ENCODE measurements around the gene IGF2BP2. TPM values are rescaled to one million over a fixed set of nuclear protein-coding genes. Genes with fewer than 3 reads are reported as not detected.

Gene IGF2BP2
- total and polyA plus RNA-seq, 9 of the 15 experiments (the other 6 are each of a cell fraction or from before 2014, with no cell fraction given) = 3.2 to 59.6 (median 30.5) TPM

DNA sequence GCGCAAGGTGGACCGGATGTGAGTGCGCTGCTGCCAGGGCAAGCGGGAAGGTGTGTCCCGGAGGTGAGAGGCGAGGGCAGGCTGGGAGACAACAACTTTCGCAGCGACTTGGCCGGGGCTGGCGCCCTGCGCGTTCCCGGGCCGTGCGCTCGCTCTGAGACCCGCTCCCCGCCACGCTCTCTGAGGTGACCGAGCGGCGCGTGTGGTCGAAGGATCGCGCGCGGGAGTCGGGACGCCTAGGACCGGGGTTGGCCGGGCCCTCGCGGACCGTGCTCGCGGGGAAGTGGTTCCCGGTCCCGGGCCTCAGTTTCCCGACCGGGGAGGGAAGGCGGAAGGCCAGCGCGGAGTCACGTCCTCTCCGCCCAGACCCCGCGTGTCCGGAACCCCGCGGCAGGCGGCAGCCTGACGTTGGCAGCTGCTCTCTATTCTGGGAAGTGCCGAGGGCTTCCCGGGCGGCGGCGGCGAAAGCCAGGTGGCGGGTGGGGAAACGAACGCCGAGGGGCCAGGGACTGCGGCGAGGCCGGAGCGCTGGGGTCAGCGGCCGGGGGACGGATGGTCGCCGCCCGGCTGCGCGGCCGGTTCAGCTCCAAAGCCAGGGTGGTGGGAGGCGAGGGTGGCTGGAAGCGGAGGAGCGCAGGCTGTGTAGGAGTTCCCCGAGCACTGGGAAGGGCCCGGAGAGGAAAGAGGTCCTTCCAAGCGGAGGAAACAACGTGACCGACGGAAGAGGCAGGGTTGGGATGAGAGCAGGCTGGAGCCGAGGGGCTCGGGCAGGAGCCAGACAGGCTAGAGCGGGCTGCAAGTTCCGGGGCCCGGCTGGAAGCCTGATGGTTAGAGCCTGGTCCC, 1.0 kb upstream of the IGF2BP2 start (continued):
- TF ChIP-seq ZNF140 (CRISPR knock-in tag; IDR thresholded peaks at IDR 0.05) (no peak), HEY1 (CRISPR knock-in tag; IDR thresholded peaks at IDR 0.05; ENCODE audit: borderline replicate concordance) (no peak), NR2C2 (CRISPR knock-in tag; IDR thresholded peaks at IDR 0.05) (peak; percentile 77), NR2C2 (tag; IDR thresholded peaks at IDR 0.05) (no peak; the same call in 1 of the 2 replicates), BCLAF1 (IDR thresholded peaks at IDR 0.05; ENCODE audit: borderline replicate concordance in 1 of 2, control insufficient read depth in 1 of 2, low read depth in 2 of 2, low read length in 1 of 2) (no peak), POLR2AphosphoS5 (IDR thresholded peaks at IDR 0.05; ENCODE audit: control insufficient read depth, insufficient read depth, low read depth, low read length) (no peak)
- TF ChIP-seq, protein P1, sequence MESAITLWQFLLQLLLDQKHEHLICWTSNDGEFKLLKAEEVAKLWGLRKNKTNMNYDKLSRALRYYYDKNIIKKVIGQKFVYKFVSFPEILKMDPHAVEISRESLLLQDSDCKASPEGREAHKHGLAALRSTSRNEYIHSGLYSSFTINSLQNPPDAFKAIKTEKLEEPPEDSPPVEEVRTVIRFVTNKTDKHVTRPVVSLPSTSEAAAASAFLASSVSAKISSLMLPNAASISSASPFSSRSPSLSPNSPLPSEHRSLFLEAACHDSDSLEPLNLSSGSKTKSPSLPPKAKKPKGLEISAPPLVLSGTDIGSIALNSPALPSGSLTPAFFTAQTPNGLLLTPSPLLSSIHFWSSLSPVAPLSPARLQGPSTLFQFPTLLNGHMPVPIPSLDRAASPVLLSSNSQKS (CRISPR knock-in tag; IDR thresholded peaks at IDR 0.05) = no peak
- TF ChIP-seq, protein P2, sequence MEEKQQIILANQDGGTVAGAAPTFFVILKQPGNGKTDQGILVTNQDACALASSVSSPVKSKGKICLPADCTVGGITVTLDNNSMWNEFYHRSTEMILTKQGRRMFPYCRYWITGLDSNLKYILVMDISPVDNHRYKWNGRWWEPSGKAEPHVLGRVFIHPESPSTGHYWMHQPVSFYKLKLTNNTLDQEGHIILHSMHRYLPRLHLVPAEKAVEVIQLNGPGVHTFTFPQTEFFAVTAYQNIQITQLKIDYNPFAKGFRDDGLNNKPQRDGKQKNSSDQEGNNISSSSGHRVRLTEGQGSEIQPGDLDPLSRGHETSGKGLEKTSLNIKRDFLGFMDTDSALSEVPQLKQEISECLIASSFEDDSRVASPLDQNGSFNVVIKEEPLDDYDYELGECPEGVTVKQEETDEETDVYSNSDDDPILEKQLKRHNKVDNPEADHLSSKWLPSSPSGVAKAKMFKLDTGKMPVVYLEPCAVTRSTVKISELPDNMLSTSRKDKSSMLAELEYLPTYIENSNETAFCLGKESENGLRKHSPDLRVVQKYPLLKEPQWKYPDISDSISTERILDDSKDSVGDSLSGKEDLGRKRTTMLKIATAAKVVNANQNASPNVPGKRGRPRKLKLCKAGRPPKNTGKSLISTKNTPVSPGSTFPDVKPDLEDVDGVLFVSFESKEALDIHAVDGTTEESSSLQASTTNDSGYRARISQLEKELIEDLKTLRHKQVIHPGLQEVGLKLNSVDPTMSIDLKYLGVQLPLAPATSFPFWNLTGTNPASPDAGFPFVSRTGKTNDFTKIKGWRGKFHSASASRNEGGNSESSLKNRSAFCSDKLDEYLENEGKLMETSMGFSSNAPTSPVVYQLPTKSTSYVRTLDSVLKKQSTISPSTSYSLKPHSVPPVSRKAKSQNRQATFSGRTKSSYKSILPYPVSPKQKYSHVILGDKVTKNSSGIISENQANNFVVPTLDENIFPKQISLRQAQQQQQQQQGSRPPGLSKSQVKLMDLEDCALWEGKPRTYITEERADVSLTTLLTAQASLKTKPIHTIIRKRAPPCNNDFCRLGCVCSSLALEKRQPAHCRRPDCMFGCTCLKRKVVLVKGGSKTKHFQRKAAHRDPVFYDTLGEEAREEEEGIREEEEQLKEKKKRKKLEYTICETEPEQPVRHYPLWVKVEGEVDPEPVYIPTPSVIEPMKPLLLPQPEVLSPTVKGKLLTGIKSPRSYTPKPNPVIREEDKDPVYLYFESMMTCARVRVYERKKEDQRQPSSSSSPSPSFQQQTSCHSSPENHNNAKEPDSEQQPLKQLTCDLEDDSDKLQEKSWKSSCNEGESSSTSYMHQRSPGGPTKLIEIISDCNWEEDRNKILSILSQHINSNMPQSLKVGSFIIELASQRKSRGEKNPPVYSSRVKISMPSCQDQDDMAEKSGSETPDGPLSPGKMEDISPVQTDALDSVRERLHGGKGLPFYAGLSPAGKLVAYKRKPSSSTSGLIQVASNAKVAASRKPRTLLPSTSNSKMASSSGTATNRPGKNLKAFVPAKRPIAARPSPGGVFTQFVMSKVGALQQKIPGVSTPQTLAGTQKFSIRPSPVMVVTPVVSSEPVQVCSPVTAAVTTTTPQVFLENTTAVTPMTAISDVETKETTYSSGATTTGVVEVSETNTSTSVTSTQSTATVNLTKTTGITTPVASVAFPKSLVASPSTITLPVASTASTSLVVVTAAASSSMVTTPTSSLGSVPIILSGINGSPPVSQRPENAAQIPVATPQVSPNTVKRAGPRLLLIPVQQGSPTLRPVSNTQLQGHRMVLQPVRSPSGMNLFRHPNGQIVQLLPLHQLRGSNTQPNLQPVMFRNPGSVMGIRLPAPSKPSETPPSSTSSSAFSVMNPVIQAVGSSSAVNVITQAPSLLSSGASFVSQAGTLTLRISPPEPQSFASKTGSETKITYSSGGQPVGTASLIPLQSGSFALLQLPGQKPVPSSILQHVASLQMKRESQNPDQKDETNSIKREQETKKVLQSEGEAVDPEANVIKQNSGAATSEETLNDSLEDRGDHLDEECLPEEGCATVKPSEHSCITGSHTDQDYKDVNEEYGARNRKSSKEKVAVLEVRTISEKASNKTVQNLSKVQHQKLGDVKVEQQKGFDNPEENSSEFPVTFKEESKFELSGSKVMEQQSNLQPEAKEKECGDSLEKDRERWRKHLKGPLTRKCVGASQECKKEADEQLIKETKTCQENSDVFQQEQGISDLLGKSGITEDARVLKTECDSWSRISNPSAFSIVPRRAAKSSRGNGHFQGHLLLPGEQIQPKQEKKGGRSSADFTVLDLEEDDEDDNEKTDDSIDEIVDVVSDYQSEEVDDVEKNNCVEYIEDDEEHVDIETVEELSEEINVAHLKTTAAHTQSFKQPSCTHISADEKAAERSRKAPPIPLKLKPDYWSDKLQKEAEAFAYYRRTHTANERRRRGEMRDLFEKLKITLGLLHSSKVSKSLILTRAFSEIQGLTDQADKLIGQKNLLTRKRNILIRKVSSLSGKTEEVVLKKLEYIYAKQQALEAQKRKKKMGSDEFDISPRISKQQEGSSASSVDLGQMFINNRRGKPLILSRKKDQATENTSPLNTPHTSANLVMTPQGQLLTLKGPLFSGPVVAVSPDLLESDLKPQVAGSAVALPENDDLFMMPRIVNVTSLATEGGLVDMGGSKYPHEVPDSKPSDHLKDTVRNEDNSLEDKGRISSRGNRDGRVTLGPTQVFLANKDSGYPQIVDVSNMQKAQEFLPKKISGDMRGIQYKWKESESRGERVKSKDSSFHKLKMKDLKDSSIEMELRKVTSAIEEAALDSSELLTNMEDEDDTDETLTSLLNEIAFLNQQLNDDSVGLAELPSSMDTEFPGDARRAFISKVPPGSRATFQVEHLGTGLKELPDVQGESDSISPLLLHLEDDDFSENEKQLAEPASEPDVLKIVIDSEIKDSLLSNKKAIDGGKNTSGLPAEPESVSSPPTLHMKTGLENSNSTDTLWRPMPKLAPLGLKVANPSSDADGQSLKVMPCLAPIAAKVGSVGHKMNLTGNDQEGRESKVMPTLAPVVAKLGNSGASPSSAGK (IDR thresholded peaks at IDR 0.05) = peak; percentile 99
- TF ChIP-seq, protein P3, sequence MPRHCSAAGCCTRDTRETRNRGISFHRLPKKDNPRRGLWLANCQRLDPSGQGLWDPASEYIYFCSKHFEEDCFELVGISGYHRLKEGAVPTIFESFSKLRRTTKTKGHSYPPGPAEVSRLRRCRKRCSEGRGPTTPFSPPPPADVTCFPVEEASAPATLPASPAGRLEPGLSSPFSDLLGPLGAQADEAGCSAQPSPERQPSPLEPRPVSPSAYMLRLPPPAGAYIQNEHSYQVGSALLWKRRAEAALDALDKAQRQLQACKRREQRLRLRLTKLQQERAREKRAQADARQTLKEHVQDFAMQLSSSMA (CRISPR knock-in tag; IDR thresholded peaks at IDR 0.05) = no peak
